NK-92 treated with Interleukin-12 subunit alpha and Interleukin-12 subunit beta, amount 100 ng/mL, for 24 hours (cell line): Measurements from ENCODE around the gene RASL11A.
"Not testable (repeated sequence)": the region's sequence is repeated elsewhere in the genome, so short reads cannot be mapped to it uniquely, and the experiment has no call there.

Source experiments
- DNase-seq: peaks from one replicate; lab custom pipeline; 2025; lab: John Stamatoyannopoulos, UW

The RASL11A gene

DNA sequence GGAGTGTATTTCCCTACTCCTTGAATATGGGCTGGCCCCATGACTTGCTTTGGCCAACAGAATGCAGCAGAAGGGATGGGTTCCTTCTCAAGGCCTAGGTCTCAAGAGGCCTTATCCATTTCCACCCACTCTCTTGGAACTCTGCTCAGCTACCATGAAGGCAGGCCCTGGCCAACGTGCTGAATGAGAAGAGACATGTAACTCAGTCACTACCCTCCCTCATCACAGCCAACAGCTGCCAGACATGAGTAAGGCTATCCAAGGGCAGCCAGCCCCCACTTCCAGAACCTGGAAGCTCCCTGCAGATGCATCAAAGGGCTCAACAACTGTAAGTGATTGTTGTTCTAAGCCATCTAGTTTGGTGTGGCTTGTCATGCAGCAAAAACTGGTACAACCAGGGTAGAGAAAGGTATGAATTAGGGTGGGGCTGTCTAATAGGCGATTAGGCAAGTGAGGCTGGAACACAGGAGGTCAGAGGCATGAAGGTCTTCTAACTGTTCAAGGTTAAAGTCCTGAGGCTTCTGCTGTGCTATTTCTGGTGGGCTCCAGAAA is 1.4 kb upstream of the RASL11A start:
- DNase-seq: no peak

- no peak for DNase-seq
Measured at GRCh38 chr13:27271570-27272096, 1.0 kb downstream of the RASL11A start.

GRCh38 chr13:27273658-27274425 is 3.2 kb downstream of the RASL11A start:
- no peak for DNase-seq

GRCh38 chr13:27274631-27275030 is 4.0 kb downstream of the RASL11A start:
- no peak for DNase-seq

DNA sequence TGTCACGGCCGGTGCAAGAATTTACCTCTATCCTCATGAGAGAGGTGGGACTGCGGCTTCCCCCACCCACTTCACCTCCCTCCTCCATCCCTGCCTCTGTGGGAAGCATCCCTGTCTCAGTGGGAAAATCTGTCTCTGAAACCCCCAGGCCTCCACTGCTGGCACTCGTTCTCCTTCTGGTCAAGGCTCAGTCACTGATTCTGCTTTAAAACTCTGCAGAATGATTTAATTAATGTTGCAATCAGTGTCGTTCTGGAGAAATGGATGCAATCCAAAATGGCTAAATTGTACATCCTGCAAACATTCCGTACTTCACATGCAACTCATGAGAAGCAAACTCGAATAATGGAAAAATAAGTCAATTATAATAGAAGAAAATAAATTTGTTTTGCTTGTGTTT is 5.6 kb downstream of the RASL11A start:
- DNase-seq: no peak

- no peak for DNase-seq
Measured at GRCh38 chr13:27279506-27279905, 8.9 kb downstream of the RASL11A start.

- no peak for DNase-seq
Measured at GRCh38 chr13:27280009-27280656, 9.5 kb downstream of the RASL11A start.

DNA sequence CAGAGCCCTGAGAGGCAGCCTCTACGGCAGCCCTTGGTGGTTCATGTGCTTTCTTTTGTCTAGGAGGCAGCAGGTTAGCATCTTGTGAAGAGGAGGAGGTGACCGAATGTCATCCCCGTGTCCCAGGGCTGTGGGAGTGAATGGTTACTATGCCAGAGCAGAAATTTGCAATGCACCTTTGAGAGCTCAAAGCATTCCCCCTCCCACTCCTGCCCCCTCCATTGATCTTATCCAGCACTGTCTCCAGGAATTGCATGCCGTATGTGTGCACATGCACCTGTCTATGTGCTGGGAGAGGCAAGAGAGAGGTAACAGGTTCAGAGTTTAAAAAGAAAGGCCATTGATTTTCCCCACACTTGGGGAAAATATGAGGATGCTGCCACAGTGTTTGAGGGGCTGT is 10.2 kb downstream of the RASL11A start:
- DNase-seq: no peak

- DNase-seq: no peak
Measured at GRCh38 chr13:27281420-27281819, 10.8 kb downstream of the RASL11A start.

GRCh38 chr13:27283906-27284493 is 13.4 kb downstream of the RASL11A start:
- DNase-seq: no peak

- no peak for DNase-seq
Measured at GRCh38 chr13:27288392-27288791, 17.8 kb downstream of the RASL11A start.

GRCh38 chr13:27289011-27289665 is 18.5 kb downstream of the RASL11A start:
- DNase-seq: no peak

GRCh38 chr13:27290715-27291114 is 20.1 kb downstream of the RASL11A start:
- DNase-seq: no peak

GRCh38 chr13:27291967-27292366 is 21.3 kb downstream of the RASL11A start:
- DNase-seq: not testable (repeated sequence)

- DNase-seq: no peak
Measured at GRCh38 chr13:27293076-27293691, 22.6 kb downstream of the RASL11A start.

DNA sequence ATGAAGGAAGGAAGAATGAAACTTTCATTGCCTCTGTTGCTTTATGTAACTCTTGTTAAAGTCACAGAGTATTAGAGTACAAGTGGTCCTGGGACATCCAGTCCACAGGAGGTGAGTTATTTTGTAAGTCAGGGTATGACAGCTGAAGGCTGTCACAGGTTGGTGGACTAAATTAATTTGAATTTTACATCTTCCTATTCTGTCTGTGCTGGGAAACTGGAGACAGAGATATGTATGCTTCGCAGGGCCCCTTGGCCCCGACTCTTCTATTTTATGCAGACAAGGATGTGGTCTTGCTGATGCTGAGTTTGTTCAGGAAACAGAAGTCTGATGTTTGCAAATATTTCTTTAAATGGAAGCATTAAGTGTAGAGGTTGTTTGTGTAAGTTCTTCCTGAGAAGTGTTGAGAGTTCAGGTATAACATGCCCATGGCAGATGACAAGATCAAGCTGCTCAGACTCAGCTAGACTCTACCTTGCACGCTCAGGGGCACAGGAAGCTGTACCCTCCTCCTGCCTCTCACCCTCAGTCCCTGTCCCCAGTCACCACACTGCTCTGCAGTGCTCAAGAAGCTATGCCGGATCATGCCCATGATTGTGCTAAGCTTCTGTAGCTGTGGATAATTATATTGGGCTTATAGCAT is 23.4 kb downstream of the RASL11A start:
- no peak for DNase-seq

DNA sequence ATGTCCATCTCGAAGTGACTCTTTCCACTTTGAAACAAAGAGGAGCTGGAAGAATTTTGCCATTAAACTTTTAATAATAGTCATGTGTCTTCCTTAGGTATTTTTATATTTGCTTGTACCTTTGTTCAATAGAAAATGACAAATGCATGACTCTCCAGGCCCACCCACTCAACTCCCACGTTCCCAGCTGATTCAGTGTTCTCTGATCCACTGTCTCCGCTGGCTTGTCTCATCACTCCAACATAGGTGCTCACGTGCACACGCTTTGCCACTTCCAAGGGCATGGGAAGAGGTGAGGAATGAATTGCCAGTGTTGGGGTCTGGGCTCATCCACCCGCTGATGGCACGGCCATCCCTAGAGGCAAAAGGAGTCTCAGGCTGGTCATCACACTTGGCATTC is 24.5 kb downstream of the RASL11A start:
- DNase-seq: no peak

GRCh38 chr13:27295660-27296059 is 25.0 kb downstream of the RASL11A start:
- DNase-seq: no peak

DNA sequence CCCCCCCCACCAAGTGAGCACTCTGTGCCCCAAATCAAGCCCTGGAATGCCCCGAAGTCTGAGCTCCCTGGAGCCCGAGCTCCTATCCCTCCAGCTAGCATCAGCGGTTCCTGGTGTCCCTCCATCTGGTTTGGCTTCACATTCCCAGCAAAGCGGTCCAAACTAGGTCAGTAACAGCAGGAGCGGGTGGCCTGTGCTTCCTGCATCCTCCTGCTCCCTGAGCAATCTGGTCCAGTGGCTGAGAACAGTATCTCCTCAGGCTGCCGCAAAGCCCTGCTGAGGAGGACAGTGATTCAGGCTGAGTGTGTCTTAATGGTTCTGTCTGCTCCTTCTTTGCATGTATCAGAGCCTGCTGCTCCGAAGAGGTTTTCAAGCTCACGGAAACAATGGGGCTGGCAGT is 25.9 kb downstream of the RASL11A start:
- DNase-seq: no peak

DNA sequence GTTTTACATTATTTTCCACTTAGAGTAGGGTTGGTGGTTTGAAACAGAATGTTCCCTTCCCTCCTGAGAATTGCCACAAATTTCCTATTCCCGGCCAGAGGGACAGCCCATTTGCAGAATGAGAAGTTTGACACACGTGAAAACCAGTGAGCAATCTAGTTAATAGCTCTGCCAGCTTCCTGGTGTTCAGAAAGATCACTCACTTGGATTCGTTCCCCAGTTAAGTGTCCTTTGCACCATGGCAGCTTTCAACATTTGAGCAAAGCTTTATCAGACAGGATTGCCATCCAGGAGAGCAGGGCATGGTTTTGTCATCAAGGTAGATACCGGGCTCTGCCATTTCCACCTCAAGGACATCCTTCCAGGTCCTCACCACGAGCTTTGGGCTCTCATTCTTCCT is 28.2 kb downstream of the RASL11A start:
- DNase-seq: no peak

- not testable (repeated sequence) for DNase-seq
Measured at GRCh38 chr13:27300406-27300805, 29.8 kb downstream of the RASL11A start.
